ENCODE results near the gene RPL10A.

- no peak for TF ChIP-seq CTCF (IDR thresholded peaks at IDR 0.05)
- no peak for TF ChIP-seq POLR2AphosphoS2 (conservative IDR thresholded peaks at IDR 0.05; ENCODE audit: low read length)
- TF ChIP-seq NPAS2 (CRISPR knock-in tag; IDR thresholded peaks at IDR 0.05; ENCODE audit: borderline replicate concordance): no peak
- no peak for TF ChIP-seq CHD2 (IDR thresholded peaks at IDR 0.05; ENCODE audit: low read length, partially characterized antibody)
- no peak for TF ChIP-seq POLR2A (IDR thresholded peaks at IDR 0.05; ENCODE audit: low read length)
- TF ChIP-seq ZFP36 (IDR thresholded peaks at IDR 0.05; ENCODE audit: borderline replicate concordance, partially characterized antibody): no peak
- no peak for TF ChIP-seq SMC3 (IDR thresholded peaks at IDR 0.05)
- TF ChIP-seq BCL3 (IDR thresholded peaks at IDR 0.05): no peak
- TF ChIP-seq JUN (IDR thresholded peaks at IDR 0.05): no peak
Observed at GRCh38 chr6:35473075-35473849, 5.1 kb downstream of the RPL10A start.

All from A549 (cell line).